ENCODE results near the gene CLECL1.

- TF ChIP-seq, protein P1, sequence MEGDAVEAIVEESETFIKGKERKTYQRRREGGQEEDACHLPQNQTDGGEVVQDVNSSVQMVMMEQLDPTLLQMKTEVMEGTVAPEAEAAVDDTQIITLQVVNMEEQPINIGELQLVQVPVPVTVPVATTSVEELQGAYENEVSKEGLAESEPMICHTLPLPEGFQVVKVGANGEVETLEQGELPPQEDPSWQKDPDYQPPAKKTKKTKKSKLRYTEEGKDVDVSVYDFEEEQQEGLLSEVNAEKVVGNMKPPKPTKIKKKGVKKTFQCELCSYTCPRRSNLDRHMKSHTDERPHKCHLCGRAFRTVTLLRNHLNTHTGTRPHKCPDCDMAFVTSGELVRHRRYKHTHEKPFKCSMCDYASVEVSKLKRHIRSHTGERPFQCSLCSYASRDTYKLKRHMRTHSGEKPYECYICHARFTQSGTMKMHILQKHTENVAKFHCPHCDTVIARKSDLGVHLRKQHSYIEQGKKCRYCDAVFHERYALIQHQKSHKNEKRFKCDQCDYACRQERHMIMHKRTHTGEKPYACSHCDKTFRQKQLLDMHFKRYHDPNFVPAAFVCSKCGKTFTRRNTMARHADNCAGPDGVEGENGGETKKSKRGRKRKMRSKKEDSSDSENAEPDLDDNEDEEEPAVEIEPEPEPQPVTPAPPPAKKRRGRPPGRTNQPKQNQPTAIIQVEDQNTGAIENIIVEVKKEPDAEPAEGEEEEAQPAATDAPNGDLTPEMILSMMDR (IDR thresholded peaks at IDR 0.05) = no peak
- TF ChIP-seq POLR2A (IDR thresholded peaks at IDR 0.05; ENCODE audit: low read depth) = no peak
- no peak for TF ChIP-seq POLR2AphosphoS5 (IDR thresholded peaks at IDR 0.05)
Observed at GRCh38 chr12:9732921-9733461, at the start of gene CLECL1.
